ENCODE results near the gene INSYN1.

DNA sequence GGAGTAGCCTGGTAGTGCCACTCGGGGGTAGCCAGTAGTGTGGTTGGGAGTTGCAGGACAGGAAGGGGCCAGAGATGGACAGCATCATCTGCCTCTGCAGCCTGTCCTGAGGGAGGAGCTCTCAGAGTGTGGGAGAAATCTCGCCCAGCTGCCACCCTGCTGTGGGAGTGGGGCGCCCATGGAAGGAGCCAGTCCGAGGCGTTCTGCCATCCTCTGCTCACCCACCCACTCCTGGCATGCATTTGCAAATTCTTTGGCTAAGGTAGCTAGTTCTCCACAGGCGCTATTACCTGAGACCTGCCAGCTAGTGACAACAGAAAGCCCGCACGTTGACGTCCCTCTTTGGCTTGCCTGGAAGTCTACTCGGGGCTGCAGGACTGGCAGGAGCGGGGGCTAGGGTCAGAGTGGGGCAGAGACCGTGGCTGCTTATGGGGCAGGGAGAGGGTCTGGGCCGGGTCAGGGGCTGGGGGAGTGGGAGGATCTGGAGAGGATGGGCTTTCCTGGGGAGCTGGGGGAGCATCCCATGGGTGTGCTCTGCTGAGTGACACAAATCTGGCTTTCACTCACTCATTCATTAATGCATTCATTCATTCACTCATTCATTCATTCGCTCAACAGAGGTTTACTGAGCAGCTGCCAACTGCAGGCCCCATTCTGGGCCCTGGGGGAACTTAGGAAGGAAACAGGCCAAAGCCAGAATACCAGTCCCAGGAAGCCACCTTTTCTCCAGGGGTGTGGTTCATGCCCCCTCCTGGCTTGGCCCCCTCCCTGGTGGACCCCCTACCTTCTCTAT is 44.4 kb upstream of the INSYN1 start:
- TF ChIP-seq EZH2phosphoT487 (IDR thresholded peaks at IDR 0.05; ENCODE audit: insufficient read depth, low read depth) (no peak), EZH2 (IDR thresholded peaks at IDR 0.05; ENCODE audit: insufficient read depth, poor library complexity, severe bottlenecking) (no peak)
